Activated CD4-positive, CD25-positive, alpha-beta regulatory T cell treated with anti-CD3 and anti-CD28 coated beads, Interleukin-2, amount 50 U/mL, for 72 hours (primary cell): ENCODE measurements around the gene EXOG.

Experiments used
- DNase-seq: peaks from one replicate; pipeline ENCODE4 v3.0.0; 2021

EXOG gene

GRCh38 chr3:38549082-38549481 lies 52.9 kb downstream of the EXOG start:
- no peak for DNase-seq

- DNase-seq: no peak
Measured at GRCh38 chr3:38549486-38549885, 53.3 kb downstream of the EXOG start.

GRCh38 chr3:38549957-38550840 lies 54.1 kb downstream of the EXOG start:
- DNase-seq: no peak

- DNase-seq: peak; percentile 8
Measured at GRCh38 chr3:38551026-38551832, 55.1 kb downstream of the EXOG start.

- DNase-seq: peak; percentile 7
Measured at GRCh38 chr3:38552364-38552763, 56.2 kb downstream of the EXOG start.

GRCh38 chr3:38553071-38553470 lies 56.9 kb downstream of the EXOG start:
- DNase-seq: no peak

- DNase-seq: peak; percentile 9
Measured at GRCh38 chr3:38554127-38554827, 58.1 kb downstream of the EXOG start.

- DNase-seq: peak; percentile 12
Measured at GRCh38 chr3:38555149-38555840, 59.2 kb downstream of the EXOG start.

GRCh38 chr3:38555926-38556325 lies 59.8 kb downstream of the EXOG start:
- peak; percentile 8 for DNase-seq

GRCh38 chr3:38556640-38557358 lies 60.7 kb downstream of the EXOG start:
- peak; percentile 6 for DNase-seq

- DNase-seq: no peak
Measured at GRCh38 chr3:38558864-38559263, 62.7 kb downstream of the EXOG start.

GRCh38 chr3:38560284-38560683 lies 64.1 kb downstream of the EXOG start:
- DNase-seq: peak; percentile 25

- DNase-seq: peak; percentile 11
Measured at GRCh38 chr3:38560996-38561717, 65.0 kb downstream of the EXOG start.

GRCh38 chr3:38561746-38562466 lies 65.8 kb downstream of the EXOG start:
- DNase-seq: peak; percentile 25

GRCh38 chr3:38562467-38562925 lies 66.4 kb downstream of the EXOG start:
- DNase-seq: peak; percentile 21

- peak; percentile 8 for DNase-seq
Measured at GRCh38 chr3:38563070-38563885, 67.1 kb downstream of the EXOG start.

GRCh38 chr3:38563886-38564270 lies 67.7 kb downstream of the EXOG start:
- no peak for DNase-seq

GRCh38 chr3:38564631-38565338 lies 68.6 kb downstream of the EXOG start:
- peak; percentile 18 for DNase-seq
